KMS-11 (cell line): Measurements from ENCODE around the gene COL15A1.

ENCODE experiments used
- H2AFZ ChIP-seq: fragments of 200-600 bp; sonication (generic); 2 replicates; pipeline ENCODE4 v1.6.1; 2016; ENCODE audit warnings: antibody characterized with exemption, mixed run types, low read depth
- H3K27ac ChIP-seq: fragments of 200-600 bp; sonication (generic); 2 replicates; pipeline ENCODE4 v1.6.1; 2016; ENCODE audit warnings: mild to moderate bottlenecking, mixed run types
- H3K27me3 ChIP-seq: fragments of 200-600 bp; sonication (generic); 2 replicates; pipeline ENCODE4 v1.6.1; 2017; ENCODE audit warnings: mild to moderate bottlenecking, low read depth, mixed run types, moderate library complexity; ENCODE audit not compliant: insufficient read depth
- H3K36me3 ChIP-seq: fragments of 200-600 bp; sonication (generic); 2 replicates; pipeline ENCODE4 v1.6.1; 2017; ENCODE audit warnings: mild to moderate bottlenecking, mixed run types; ENCODE audit not compliant: insufficient read depth
- H3K4me1 ChIP-seq: fragments of 200-600 bp; sonication (generic); 2 replicates; pipeline ENCODE4 v1.6.1; 2016; ENCODE audit warnings: mild to moderate bottlenecking, low read depth, mixed run types; ENCODE audit not compliant: poor library complexity, severe bottlenecking
- H3K4me2 ChIP-seq: fragments of 200-600 bp; sonication (generic); 2 replicates; pipeline ENCODE4 v1.7.0; 2016; ENCODE audit warnings: mild to moderate bottlenecking, mixed run types
- H3K4me3 ChIP-seq: fragments of 200-600 bp; sonication (generic); IDR thresholded peaks from 2 replicates; pipeline ENCODE4 v1.6.1; 2017; ENCODE audit warnings: low read depth, low read length, mixed read lengths; ENCODE audit not compliant: insufficient read depth
- H3K79me2 ChIP-seq: fragments of 200-600 bp; sonication (generic); 2 replicates; pipeline ENCODE4 v1.6.1; 2016; ENCODE audit warnings: low read depth, mixed run types; ENCODE audit not compliant: insufficient read depth
- H3K9ac ChIP-seq: fragments of 200-600 bp; sonication (generic); 2 replicates; pipeline ENCODE4 v1.6.1; 2016; ENCODE audit warnings: mild to moderate bottlenecking, mixed run types
- H4K20me1 ChIP-seq: fragments of 200-600 bp; sonication (generic); 2 replicates; pipeline ENCODE4 v1.6.1; 2016; ENCODE audit warnings: mild to moderate bottlenecking, mixed run types; ENCODE audit not compliant: insufficient read depth
- CTCF ChIP-seq: fragments of 200-600 bp; sonication (generic); conservative IDR thresholded peaks from 2 replicates; pipeline ENCODE4 v1.6.1; 2017; ENCODE audit warnings: low read depth, mild to moderate bottlenecking, antibody characterized with exemption, low read length, moderate library complexity, mixed read lengths

COL15A1 gene

GRCh38 chr9:98940276-98940675 lies 3.4 kb upstream of the COL15A1 start:
- no peak overlapping the region for H3K27ac ChIP-seq
- no peak overlapping the region for H3K9ac ChIP-seq
- no peak overlapping the region for H3K4me3 ChIP-seq
- no peak overlapping the region for H3K4me2 ChIP-seq
- H3K27me3 ChIP-seq = no peaks in the 10 kb centered on the region
- H4K20me1 ChIP-seq = no peaks in the 10 kb centered on the region
- no peaks in the 10 kb centered on the region for H3K79me2 ChIP-seq
- no peaks in the 10 kb centered on the region for H3K4me1 ChIP-seq
- no peak overlapping the region for H2AFZ ChIP-seq
- TF ChIP-seq CTCF = no peak
- H3K36me3 ChIP-seq = no peaks in the 10 kb centered on the region

GRCh38 chr9:98941946-98942523 lies 1.7 kb upstream of the COL15A1 start:
- Histone ChIP-seq H4K20me1 (no peaks in the 10 kb centered on the region), H3K27me3 (no peaks in the 10 kb centered on the region), H3K79me2 (no peaks in the 10 kb centered on the region), H3K4me3 (no peak overlapping the region), H3K4me1 (no peaks in the 10 kb centered on the region), H2AFZ (no peak overlapping the region), H3K9ac (no peak overlapping the region), H3K4me2 (no peak overlapping the region), H3K36me3 (no peaks in the 10 kb centered on the region), H3K27ac (no peak overlapping the region)
- no peak for TF ChIP-seq CTCF

GRCh38 chr9:98942906-98943681 lies 613 bp upstream of the COL15A1 start:
- no peaks in the 10 kb centered on the region for H4K20me1 ChIP-seq
- no peaks in the 10 kb centered on the region for H3K4me1 ChIP-seq
- H3K27ac ChIP-seq = no peak overlapping the region
- no peaks in the 10 kb centered on the region for H3K27me3 ChIP-seq
- H3K4me3 ChIP-seq = no peak overlapping the region
- H3K36me3 ChIP-seq = no peaks in the 10 kb centered on the region
- no peaks in the 10 kb centered on the region for H3K79me2 ChIP-seq
- no peak overlapping the region for H3K4me2 ChIP-seq
- H3K9ac ChIP-seq = no peak overlapping the region
- TF ChIP-seq CTCF = no peak
- H2AFZ ChIP-seq = no peak overlapping the region

GRCh38 chr9:98944057-98944733 lies 488 bp downstream of the COL15A1 start:
- H3K36me3 ChIP-seq = no peaks in the 10 kb centered on the region
- H3K4me3 ChIP-seq = no peak overlapping the region
- H3K9ac ChIP-seq = no peak overlapping the region
- H3K27ac ChIP-seq = no peak overlapping the region
- H3K27me3 ChIP-seq = no peaks in the 10 kb centered on the region
- TF ChIP-seq CTCF = no peak
- H4K20me1 ChIP-seq = no peaks in the 10 kb centered on the region
- no peak overlapping the region for H2AFZ ChIP-seq
- H3K4me2 ChIP-seq = no peak overlapping the region
- no peaks in the 10 kb centered on the region for H3K4me1 ChIP-seq
- H3K79me2 ChIP-seq = no peaks in the 10 kb centered on the region
